HS-5 (cell line): Measurements from ENCODE around the gene ZER1.
A peak's percentile ranks its signal among the peaks of the same experiment; 100 is the strongest.
"Not testable (repeated sequence)": the region's sequence is repeated elsewhere in the genome, so short reads cannot be mapped to it uniquely, and the experiment has no call there.

Experiments
- DNase-seq: peaks from one replicate; pipeline ENCODE4 v3.0.0-alpha.2; 2012; ENCODE audit warnings: low read depth

The ZER1 gene

GRCh38 chr9:128787659-128788058 is 15.9 kb upstream of the ZER1 start:
- no peak for DNase-seq

- peak; percentile 25 for DNase-seq
These were observed 15.2 kb upstream of the ZER1 start, which contains the start of gene TBC1D13 for GRCh38 chr9:128786681-128787601. TSS of gene TBC1D13 (plus strand) at chr9:128787253. CDS start at chr9:128787354, 101 bp downstream.

GRCh38 chr9:128785427-128785826 is 13.7 kb upstream of the ZER1 start:
- no peak for DNase-seq

GRCh38 chr9:128782669-128783068 is 10.9 kb upstream of the ZER1 start:
- no peak for DNase-seq

GRCh38 chr9:128781187-128782070 is 9.7 kb upstream of the ZER1 start:
- no peak for DNase-seq

- DNase-seq: not testable (repeated sequence)
These were observed 8.4 kb upstream of the ZER1 start for GRCh38 chr9:128780093-128780492.

- DNase-seq: no peak
These were observed 3.1 kb upstream of the ZER1 start for GRCh38 chr9:128774804-128775203.

GRCh38 chr9:128773049-128773448 is 1.3 kb upstream of the ZER1 start:
- DNase-seq: no peak

GRCh38 chr9:128771094-128771721 is 519 bp downstream of the ZER1 start:
- DNase-seq: no peak

GRCh38 chr9:128770286-128771030 is 1.3 kb downstream of the ZER1 start:
- DNase-seq: no peak

- no peak for DNase-seq
These were observed 3.1 kb downstream of the ZER1 start for GRCh38 chr9:128768606-128769005.

- DNase-seq: no peak
These were observed 6.2 kb downstream of the ZER1 start for GRCh38 chr9:128765499-128765898.

- DNase-seq: no peak
These were observed 7.4 kb downstream of the ZER1 start for GRCh38 chr9:128764361-128764760.

- DNase-seq: no peak
These were observed 8.9 kb downstream of the ZER1 start for GRCh38 chr9:128762671-128763449.

- no peak for DNase-seq
These were observed 14.1 kb downstream of the ZER1 start for GRCh38 chr9:128757602-128758001.

GRCh38 chr9:128753627-128754026 is 18.1 kb downstream of the ZER1 start:
- no peak for DNase-seq

GRCh38 chr9:128750926-128751595 is 20.7 kb downstream of the ZER1 start:
- no peak for DNase-seq

- no peak for DNase-seq
These were observed 24.5 kb downstream of the ZER1 start for GRCh38 chr9:128747241-128747640.

- no peak for DNase-seq
These were observed 28.3 kb downstream of the ZER1 start for GRCh38 chr9:128743421-128743820.

- DNase-seq: no peak
These were observed 29.3 kb downstream of the ZER1 start for GRCh38 chr9:128742401-128742800.
